Effector memory CD8-positive, alpha-beta T cell (primary cell): ENCODE results near the gene HEATR3.

Experiments
- ATAC-seq: fragments of 150-1000 bp; cut with Tn5 transposase; replicated peaks from 2 replicates; pipeline ENCODE4 v1.10.0; 2021; ENCODE audit warnings: mild to moderate bottlenecking, moderate library complexity
- DNase-seq, 3 experiments: peaks; one replicate each; pipeline ENCODE4 v3.0.0; 2021
- H3K27ac Mint-ChIP-seq, 2 donors: one replicate each; pipeline ENCODE4 v1.8.0; 2022; ENCODE audit warnings: mild to moderate bottlenecking in 2 of 2, mixed read lengths in 2 of 2, moderate library complexity in 2 of 2
- H3K27me3 Mint-ChIP-seq, 2 donors: one replicate each; pipeline ENCODE4 v1.8.0; 2022; ENCODE audit warnings: mixed read lengths in 2 of 2
- H3K36me3 Mint-ChIP-seq: one replicate; pipeline ENCODE4 v1.8.0; 2022; ENCODE audit warnings: mild to moderate bottlenecking, moderate library complexity, mixed read lengths; ENCODE audit not compliant: insufficient read depth
- H3K4me1 Mint-ChIP-seq, 2 donors: one replicate each; pipeline ENCODE4 v1.8.0; 2022; ENCODE audit warnings: low read depth in 2 of 2, mixed read lengths in 2 of 2
- H3K4me3 Mint-ChIP-seq, 2 donors: one replicate each; pipeline ENCODE4 v1.8.0; 2022; ENCODE audit warnings: mild to moderate bottlenecking in 2 of 2, mixed read lengths in 2 of 2, moderate library complexity in 2 of 2
- H3K9me3 Mint-ChIP-seq, 2 donors: one replicate each; pipeline ENCODE4 v1.8.0; 2022; ENCODE audit warnings: mixed read lengths in 2 of 2

HEATR3 gene

GRCh38 chr16:50066482-50067289 is 916 bp downstream of the HEATR3 start:
- DNase-seq (no peak), ATAC-seq (no peak)
- H3K4me1 Mint-ChIP-seq, result peaks cover 23 to 43% of the 10 kb centered on the region in 2 donors
- H3K9me3 Mint-ChIP-seq, result no peaks in the 10 kb centered on the region
- peak overlapping the region; percentile 94 to 95 for H3K4me3 Mint-ChIP-seq
- H3K27me3 Mint-ChIP-seq, result no peaks in the 10 kb centered on the region
- peak overlapping the region; percentile 85 to 86 for H3K27ac Mint-ChIP-seq
- peaks cover 26% of the 10 kb centered on the region for H3K36me3 Mint-ChIP-seq

GRCh38 chr16:50067290-50067853 is 1.6 kb downstream of the HEATR3 start:
- H3K4me3 Mint-ChIP-seq, result peak overlapping the region; percentile 94 to 95
- ATAC-seq, result peak; percentile 17
- H3K27me3 Mint-ChIP-seq, result no peaks in the 10 kb centered on the region
- peaks cover 28% of the 10 kb centered on the region for H3K36me3 Mint-ChIP-seq
- H3K27ac Mint-ChIP-seq, result peak overlapping the region; percentile 85 to 86
- peaks cover 23 to 43% of the 10 kb centered on the region in 2 donors for H3K4me1 Mint-ChIP-seq
- DNase-seq, result peak; percentile 10 to 35 (median 29)
- no peaks in the 10 kb centered on the region for H3K9me3 Mint-ChIP-seq

GRCh38 chr16:50068550-50068949 is 2.8 kb downstream of the HEATR3 start:
- Mint-ChIP-seq H3K27ac (peak overlapping the region; percentile 85 to 86), H3K27me3 (no peaks in the 10 kb centered on the region), H3K4me3 (peak overlapping the region in 1 of 2 donors; percentile 95), H3K36me3 (peaks cover 30% of the 10 kb centered on the region), H3K4me1 (peaks cover 25 to 49% of the 10 kb centered on the region in 2 donors), H3K9me3 (no peaks in the 10 kb centered on the region)
- no peak for DNase-seq
- ATAC-seq, result no peak

GRCh38 chr16:50069060-50069459 is 3.3 kb downstream of the HEATR3 start:
- Mint-ChIP-seq H3K4me1 (peaks cover 25 to 51% of the 10 kb centered on the region in 2 donors), H3K27ac (no peak overlapping the region), H3K27me3 (no peaks in the 10 kb centered on the region), H3K4me3 (no peak overlapping the region), H3K36me3 (peaks cover 32% of the 10 kb centered on the region), H3K9me3 (no peaks in the 10 kb centered on the region)
- ATAC-seq (no peak), DNase-seq (no peak)

GRCh38 chr16:50071075-50071671 is 5.4 kb downstream of the HEATR3 start:
- Mint-ChIP-seq H3K36me3 (peaks cover 44% of the 10 kb centered on the region), H3K9me3 (no peaks in the 10 kb centered on the region), H3K4me1 (peaks cover 27 to 45% of the 10 kb centered on the region in 2 donors), H3K4me3 (no peak overlapping the region), H3K27me3 (no peaks in the 10 kb centered on the region), H3K27ac (no peak overlapping the region)
- DNase-seq, result no peak
- ATAC-seq, result no peak

GRCh38 chr16:50072730-50073129 is 7.0 kb downstream of the HEATR3 start:
- Mint-ChIP-seq H3K27me3 (no peaks in the 10 kb centered on the region), H3K36me3 (peaks cover 49% of the 10 kb centered on the region), H3K4me3 (no peak overlapping the region), H3K27ac (peak overlapping the region in 1 of 2 donors; percentile 78), H3K4me1 (peaks cover 15 to 32% of the 10 kb centered on the region in 2 donors), H3K9me3 (no peaks in the 10 kb centered on the region)
- ATAC-seq, result no peak
- DNase-seq, result no peak

- ATAC-seq, result no peak
- Mint-ChIP-seq H3K4me1 (peaks cover 4 to 8% of the 10 kb centered on the region in 2 donors), H3K27me3 (no peaks in the 10 kb centered on the region), H3K27ac (peak overlapping the region in 1 of 2 donors; percentile 3), H3K4me3 (no peak overlapping the region), H3K36me3 (peaks cover 76% of the 10 kb centered on the region), H3K9me3 (no peaks in the 10 kb centered on the region)
- no peak for DNase-seq
Observed at GRCh38 chr16:50079397-50080140, 13.8 kb downstream of the HEATR3 start.

- H3K27me3 Mint-ChIP-seq, result no peaks in the 10 kb centered on the region
- no peak for ATAC-seq
Observed at GRCh38 chr16:50081428-50082018, 15.8 kb downstream of the HEATR3 start.

GRCh38 chr16:50083996-50084395 is 18.2 kb downstream of the HEATR3 start:
- H3K36me3 Mint-ChIP-seq, result peaks cover 63% of the 10 kb centered on the region
- no peaks in the 10 kb centered on the region for H3K27me3 Mint-ChIP-seq
- ATAC-seq (no peak), DNase-seq (no peak)
- no peak overlapping the region for H3K4me3 Mint-ChIP-seq
- H3K27ac Mint-ChIP-seq, result no peak overlapping the region
- no peaks in the 10 kb centered on the region for H3K9me3 Mint-ChIP-seq
- H3K4me1 Mint-ChIP-seq, result peaks cover 4 to 6% of the 10 kb centered on the region in 2 donors

More at GRCh38 chr16:50081428-50082018, 15.8 kb downstream of the HEATR3 start:
- DNase-seq, result no peak
- no peak overlapping the region for H3K4me3 Mint-ChIP-seq
- H3K4me1 Mint-ChIP-seq, result peaks cover 4 to 6% of the 10 kb centered on the region in 2 donors
- peaks cover 77% of the 10 kb centered on the region for H3K36me3 Mint-ChIP-seq
- H3K27ac Mint-ChIP-seq, result no peak overlapping the region
- H3K9me3 Mint-ChIP-seq, result no peaks in the 10 kb centered on the region

GRCh38 chr16:50086176-50086575 is 20.4 kb downstream of the HEATR3 start:
- no peak overlapping the region for H3K4me3 Mint-ChIP-seq
- H3K27me3 Mint-ChIP-seq, result no peaks in the 10 kb centered on the region
- ATAC-seq, result no peak
- peaks cover 47% of the 10 kb centered on the region for H3K36me3 Mint-ChIP-seq
- no peak for DNase-seq
- no peaks in the 10 kb centered on the region for H3K9me3 Mint-ChIP-seq
- H3K27ac Mint-ChIP-seq, result no peak overlapping the region
- no peaks in the 10 kb centered on the region for H3K4me1 Mint-ChIP-seq

- ATAC-seq, result no peak
- no peaks in the 10 kb centered on the region for H3K4me1 Mint-ChIP-seq
- H3K9me3 Mint-ChIP-seq, result no peaks in the 10 kb centered on the region
- H3K27me3 Mint-ChIP-seq, result no peaks in the 10 kb centered on the region
- H3K27ac Mint-ChIP-seq, result peak overlapping the region in 1 of 2 donors; percentile 10
- H3K4me3 Mint-ChIP-seq, result no peak overlapping the region
- DNase-seq, result no peak
- peaks cover 54% of the 10 kb centered on the region for H3K36me3 Mint-ChIP-seq
Observed at GRCh38 chr16:50088302-50088701, 22.5 kb downstream of the HEATR3 start.

GRCh38 chr16:50092891-50093290 is 27.1 kb downstream of the HEATR3 start:
- Mint-ChIP-seq H3K27ac (peak overlapping the region in 1 of 2 donors; percentile 78), H3K9me3 (no peaks in the 10 kb centered on the region), H3K27me3 (no peaks in the 10 kb centered on the region), H3K4me1 (peaks cover 0 to 2% of the 10 kb centered on the region in 2 donors), H3K4me3 (no peak overlapping the region), H3K36me3 (peaks cover 52% of the 10 kb centered on the region)
- ATAC-seq (no peak), DNase-seq (no peak)
